ENCODE results near the gene MORC2. TPM values are rescaled to one million over a fixed set of nuclear protein-coding genes. Genes with fewer than 3 reads are reported as not detected.

Gene MORC2
- total RNA-seq, 1 experiment from 2014 or later: 4.4 TPM

- no peak for DNase-seq (ENCODE audit: low read depth, low spot score)
- in situ Hi-C loops (cut with HindIII; ENCODE audit: low pct_unique_long_range_greater_than_20kb, low sequenced_read_pairs): no loop called here
Measured at GRCh38 chr22:30894371-30894740, 74.2 kb downstream of the MORC2 start.

GRCh38 chr22:30893434-30894370 is 74.9 kb downstream of the MORC2 start:
- in situ Hi-C loops (cut with HindIII; ENCODE audit: low pct_unique_long_range_greater_than_20kb, low sequenced_read_pairs): no loop called here
- DNase-seq (ENCODE audit: low read depth, low spot score): no peak

- DNase-seq (ENCODE audit: low read depth, low spot score): no peak
Measured at GRCh38 chr22:30892731-30893221, 75.8 kb downstream of the MORC2 start.

GRCh38 chr22:30892286-30892685 is 76.3 kb downstream of the MORC2 start:
- in situ Hi-C loops (cut with HindIII; ENCODE audit: low pct_unique_long_range_greater_than_20kb, low sequenced_read_pairs): no loop called here

More at GRCh38 chr22:30892731-30893221, 75.8 kb downstream of the MORC2 start:
- in situ Hi-C loops (cut with HindIII; ENCODE audit: low pct_unique_long_range_greater_than_20kb, low sequenced_read_pairs): no loop called here

GRCh38 chr22:30891781-30892180 is 76.8 kb downstream of the MORC2 start:
- no peak for DNase-seq (ENCODE audit: low read depth, low spot score)
- in situ Hi-C loops (cut with HindIII; ENCODE audit: low pct_unique_long_range_greater_than_20kb, low sequenced_read_pairs): no loop called here

More at GRCh38 chr22:30892286-30892685, 76.3 kb downstream of the MORC2 start:
- DNase-seq (ENCODE audit: low read depth, low spot score): no peak

- in situ Hi-C loops (cut with HindIII; ENCODE audit: low pct_unique_long_range_greater_than_20kb, low sequenced_read_pairs): no loop called here
Measured at GRCh38 chr22:30891443-30891755, 77.2 kb downstream of the MORC2 start.

GRCh38 chr22:30890686-30891442 is 77.7 kb downstream of the MORC2 start:
- DNase-seq (ENCODE audit: low read depth, low spot score): peak; percentile 60
- in situ Hi-C loops (cut with HindIII; ENCODE audit: low pct_unique_long_range_greater_than_20kb, low sequenced_read_pairs): no loop called here

More at GRCh38 chr22:30891443-30891755, 77.2 kb downstream of the MORC2 start:
- DNase-seq (ENCODE audit: low read depth, low spot score): no peak

- in situ Hi-C loops (cut with HindIII; ENCODE audit: low pct_unique_long_range_greater_than_20kb, low sequenced_read_pairs): no loop called here
Measured at GRCh38 chr22:30889996-30890480, 78.5 kb downstream of the MORC2 start.

GRCh38 chr22:30889268-30889995 is 79.1 kb downstream of the MORC2 start:
- no peak for DNase-seq (ENCODE audit: low read depth, low spot score)
- in situ Hi-C loops (cut with HindIII; ENCODE audit: low pct_unique_long_range_greater_than_20kb, low sequenced_read_pairs): no loop called here

More at GRCh38 chr22:30889996-30890480, 78.5 kb downstream of the MORC2 start:
- DNase-seq (ENCODE audit: low read depth, low spot score): no peak

GRCh38 chr22:30887861-30888260 is 80.7 kb downstream of the MORC2 start:
- in situ Hi-C loops (cut with HindIII; ENCODE audit: low pct_unique_long_range_greater_than_20kb, low sequenced_read_pairs): no loop called here
- DNase-seq (ENCODE audit: low read depth, low spot score): no peak

- DNase-seq (ENCODE audit: low read depth, low spot score): no peak
- in situ Hi-C loops (cut with HindIII; ENCODE audit: low pct_unique_long_range_greater_than_20kb, low sequenced_read_pairs): no loop called here
Measured at GRCh38 chr22:30887453-30887852, 81.1 kb downstream of the MORC2 start.

GRCh38 chr22:30885591-30885990 is 83.0 kb downstream of the MORC2 start:
- DNase-seq (ENCODE audit: low read depth, low spot score): no peak
- in situ Hi-C loops (cut with HindIII; ENCODE audit: low pct_unique_long_range_greater_than_20kb, low sequenced_read_pairs): no loop called here

GRCh38 chr22:30885001-30885366 is 83.6 kb downstream of the MORC2 start:
- in situ Hi-C loops (cut with HindIII; ENCODE audit: low pct_unique_long_range_greater_than_20kb, low sequenced_read_pairs): no loop called here
- no peak for DNase-seq (ENCODE audit: low read depth, low spot score)

GRCh38 chr22:30884211-30885000 is 84.2 kb downstream of the MORC2 start:
- DNase-seq (ENCODE audit: low read depth, low spot score): no peak
- in situ Hi-C loops (cut with HindIII; ENCODE audit: low pct_unique_long_range_greater_than_20kb, low sequenced_read_pairs): no loop called here

- in situ Hi-C loops (cut with HindIII; ENCODE audit: low pct_unique_long_range_greater_than_20kb, low sequenced_read_pairs): no loop called here
- DNase-seq (ENCODE audit: low read depth, low spot score): no peak
Measured at GRCh38 chr22:30883586-30884145, 84.9 kb downstream of the MORC2 start.

GRCh38 chr22:30882974-30883533 is 85.5 kb downstream of the MORC2 start:
- in situ Hi-C loops (cut with HindIII; ENCODE audit: low pct_unique_long_range_greater_than_20kb, low sequenced_read_pairs): no loop called here
- peak; percentile 37 for DNase-seq (ENCODE audit: low read depth, low spot score)
